WERI-Rb-1 (cell line): ENCODE data around the gene ING1.

Experiments
- DNase-seq: peaks from one replicate; pipeline ENCODE4 v3.0.0-alpha.2; 2020
- H3K27ac ChIP-seq: fragments of 250-450 bp; sonication (Bioruptor Pico); 2 replicates; pipeline ENCODE4 v1.5.1; 2020; ENCODE audit warnings: mild to moderate bottlenecking, moderate library complexity
- H3K27me3 ChIP-seq: fragments of 250-450 bp; sonication (Bioruptor Pico); 2 replicates; pipeline ENCODE4 v1.5.1; 2021; ENCODE audit warnings: mild to moderate bottlenecking, low read depth, moderate library complexity; ENCODE audit not compliant: insufficient read depth, severe bottlenecking
- H3K36me3 ChIP-seq: fragments of 250-450 bp; sonication (Bioruptor Pico); 2 replicates; pipeline ENCODE4 v1.5.1; 2020; ENCODE audit warnings: mild to moderate bottlenecking, moderate library complexity
- H3K4me3 ChIP-seq: 2 replicates; pipeline ENCODE4 v1.5.1; 2011; ENCODE audit warnings: low read depth, mild to moderate bottlenecking, control low read depth, low read length
- H3K9me3 ChIP-seq: fragments of 250-450 bp; sonication (Bioruptor Pico); 2 replicates; pipeline ENCODE4 v1.5.1; 2021; ENCODE audit warnings: mild to moderate bottlenecking, moderate library complexity; ENCODE audit not compliant: severe bottlenecking
- CTCF ChIP-seq: IDR thresholded peaks from 2 replicates; pipeline ENCODE4 v1.5.1; 2011; ENCODE audit warnings: low read depth, mild to moderate bottlenecking, control low read depth, inconsistent platforms, low read length

ING1 gene

GRCh38 chr13:110734561-110734960 is 21.1 kb downstream of the ING1 start:
- no peak for DNase-seq
- TF ChIP-seq CTCF, result no peak
- Histone ChIP-seq H3K27me3 (no peaks in the 10 kb centered on the region), H3K27ac (no peak overlapping the region), H3K4me3 (no peak overlapping the region), H3K9me3 (no peaks in the 10 kb centered on the region), H3K36me3 (no peaks in the 10 kb centered on the region)

GRCh38 chr13:110737555-110737954 is 24.1 kb downstream of the ING1 start:
- TF ChIP-seq CTCF, result no peak
- no peak for DNase-seq
- Histone ChIP-seq H3K27me3 (no peaks in the 10 kb centered on the region), H3K27ac (no peak overlapping the region), H3K4me3 (no peak overlapping the region), H3K36me3 (no peaks in the 10 kb centered on the region), H3K9me3 (no peaks in the 10 kb centered on the region)

- no peak for DNase-seq
- Histone ChIP-seq H3K27me3 (no peaks in the 10 kb centered on the region), H3K4me3 (no peak overlapping the region), H3K36me3 (no peaks in the 10 kb centered on the region), H3K9me3 (peaks cover 13% of the 10 kb centered on the region), H3K27ac (no peak overlapping the region)
- TF ChIP-seq CTCF, result no peak
These were observed 30.2 kb downstream of the ING1 start for GRCh38 chr13:110743687-110744086.

- TF ChIP-seq CTCF, result no peak
- Histone ChIP-seq H3K27ac (no peak overlapping the region), H3K9me3 (peaks cover 13% of the 10 kb centered on the region), H3K4me3 (no peak overlapping the region), H3K36me3 (no peaks in the 10 kb centered on the region), H3K27me3 (no peaks in the 10 kb centered on the region)
- DNase-seq, result no peak
These were observed 32.9 kb downstream of the ING1 start for GRCh38 chr13:110746438-110746837.

- no peak overlapping the region for H3K27ac ChIP-seq
- H3K4me3 ChIP-seq, result no peak overlapping the region
- no peak for DNase-seq
- H3K36me3 ChIP-seq, result no peaks in the 10 kb centered on the region
- TF ChIP-seq CTCF, result no peak
- no peaks in the 10 kb centered on the region for H3K27me3 ChIP-seq
- H3K9me3 ChIP-seq, result peaks cover 10% of the 10 kb centered on the region
These were observed 34.8 kb downstream of the ING1 start for GRCh38 chr13:110748271-110748670.

- Histone ChIP-seq H3K4me3 (no peak overlapping the region), H3K36me3 (no peaks in the 10 kb centered on the region), H3K9me3 (no peaks in the 10 kb centered on the region), H3K27me3 (no peaks in the 10 kb centered on the region), H3K27ac (no peak overlapping the region)
- TF ChIP-seq CTCF, result no peak
- peak; percentile 26 for DNase-seq
These were observed 42.7 kb downstream of the ING1 start for GRCh38 chr13:110756219-110756631.
